Fibroblast of skin of abdomen (primary cell): Measurements from ENCODE around the gene MAPRE2.
A peak's percentile ranks its signal among the peaks of the same experiment; 100 is the strongest.
"Not testable (repeated sequence)": the region's sequence is repeated elsewhere in the genome, so short reads cannot be mapped to it uniquely, and the experiment has no call there.

ENCODE experiments used
- DNase-seq: peaks from one replicate; pipeline ENCODE4 v3.0.0-alpha.2; 2013

MAPRE2 gene

GRCh38 chr18:35127201-35127600 is 86.0 kb downstream of the MAPRE2 start:
- DNase-seq = no peak

- no peak for DNase-seq
Observed at GRCh38 chr18:35128675-35129074, 87.5 kb downstream of the MAPRE2 start.

- no peak for DNase-seq
Observed at GRCh38 chr18:35130236-35130635, 89.0 kb downstream of the MAPRE2 start.

GRCh38 chr18:35131387-35132020 is 90.3 kb downstream of the MAPRE2 start:
- DNase-seq = no peak

- DNase-seq = no peak
Observed at GRCh38 chr18:35132021-35132902, 91.0 kb downstream of the MAPRE2 start.

- no peak for DNase-seq
Observed at GRCh38 chr18:35134190-35134730, 93.0 kb downstream of the MAPRE2 start.

GRCh38 chr18:35134791-35135531 is 93.7 kb downstream of the MAPRE2 start:
- no peak for DNase-seq

- no peak for DNase-seq
Observed at GRCh38 chr18:35136248-35136647, 95.0 kb downstream of the MAPRE2 start.

- DNase-seq = no peak
Observed at GRCh38 chr18:35136885-35137284, 95.7 kb downstream of the MAPRE2 start.

- no peak for DNase-seq
Observed at GRCh38 chr18:35137632-35138031, 96.4 kb downstream of the MAPRE2 start.

- DNase-seq = no peak
Observed at GRCh38 chr18:35138773-35139172, 97.6 kb downstream of the MAPRE2 start.

- no peak for DNase-seq
Observed at GRCh38 chr18:35139517-35139916, 98.3 kb downstream of the MAPRE2 start.

- no peak for DNase-seq
Observed at GRCh38 chr18:35141077-35141476, 99.9 kb downstream of the MAPRE2 start.

- DNase-seq = no peak
Observed at GRCh38 chr18:35141567-35142274, 100.5 kb downstream of the MAPRE2 start.

- no peak for DNase-seq
Observed at GRCh38 chr18:35142275-35142615, 101.0 kb downstream of the MAPRE2 start.

GRCh38 chr18:35143622-35144596 is 102.7 kb downstream of the MAPRE2 start:
- DNase-seq = peak; percentile 45

GRCh38 chr18:35144698-35145097 is 103.5 kb downstream of the MAPRE2 start:
- no peak for DNase-seq

GRCh38 chr18:35150195-35150594 is 109.0 kb downstream of the MAPRE2 start:
- not testable (repeated sequence) for DNase-seq

- no peak for DNase-seq
Observed at GRCh38 chr18:35153609-35154272, 112.5 kb downstream of the MAPRE2 start.

- peak; percentile 16 for DNase-seq
Observed at GRCh38 chr18:35155398-35156117, 114.3 kb downstream of the MAPRE2 start.
